NCI-H1436 (cell line): ENCODE results near the gene MOGAT2.

Experiments used
- DNase-seq: peaks from one replicate; lab custom pipeline; 2025; lab: John Stamatoyannopoulos, UW

MOGAT2 gene

DNA sequence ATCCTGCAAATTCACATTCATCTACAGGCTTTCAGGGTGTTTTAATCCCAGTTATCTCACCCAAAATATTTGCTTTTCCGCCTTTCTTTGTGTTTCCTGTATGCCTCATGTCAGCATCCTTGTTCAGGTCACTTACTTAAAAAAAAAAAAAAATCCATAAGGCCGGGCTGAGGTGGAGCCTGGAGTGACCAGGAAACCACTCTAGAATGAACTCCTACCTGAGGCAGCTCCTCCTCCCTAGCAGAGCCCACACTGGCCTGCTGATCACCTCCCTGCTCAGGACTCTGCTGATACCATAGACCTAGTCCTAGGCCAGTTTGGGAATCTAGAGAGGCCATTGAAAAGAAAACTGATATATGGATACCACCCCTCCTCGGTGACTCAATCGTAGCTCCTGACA, 42.2 kb downstream of the MOGAT2 start:
- DNase-seq: no peak

DNA sequence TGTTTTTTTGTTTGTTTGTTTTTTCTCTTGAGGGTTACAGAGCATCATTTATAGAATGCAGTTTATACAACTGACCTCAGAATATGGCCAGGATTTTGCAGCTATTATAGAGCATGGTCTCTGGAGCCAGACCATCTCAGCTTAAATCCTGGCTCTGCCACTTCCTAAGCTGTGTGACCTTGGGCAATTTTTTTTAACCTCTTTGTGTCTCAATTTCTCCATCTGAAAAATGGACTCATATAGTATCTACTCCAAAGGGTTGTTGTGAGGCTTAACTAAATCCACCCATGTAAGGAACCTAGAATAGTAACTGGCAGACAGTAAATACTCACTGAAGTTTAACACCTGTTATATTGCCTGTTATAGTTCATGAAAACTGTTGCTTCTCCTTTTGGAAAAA, 42.6 kb downstream of the MOGAT2 start:
- DNase-seq: no peak

DNA sequence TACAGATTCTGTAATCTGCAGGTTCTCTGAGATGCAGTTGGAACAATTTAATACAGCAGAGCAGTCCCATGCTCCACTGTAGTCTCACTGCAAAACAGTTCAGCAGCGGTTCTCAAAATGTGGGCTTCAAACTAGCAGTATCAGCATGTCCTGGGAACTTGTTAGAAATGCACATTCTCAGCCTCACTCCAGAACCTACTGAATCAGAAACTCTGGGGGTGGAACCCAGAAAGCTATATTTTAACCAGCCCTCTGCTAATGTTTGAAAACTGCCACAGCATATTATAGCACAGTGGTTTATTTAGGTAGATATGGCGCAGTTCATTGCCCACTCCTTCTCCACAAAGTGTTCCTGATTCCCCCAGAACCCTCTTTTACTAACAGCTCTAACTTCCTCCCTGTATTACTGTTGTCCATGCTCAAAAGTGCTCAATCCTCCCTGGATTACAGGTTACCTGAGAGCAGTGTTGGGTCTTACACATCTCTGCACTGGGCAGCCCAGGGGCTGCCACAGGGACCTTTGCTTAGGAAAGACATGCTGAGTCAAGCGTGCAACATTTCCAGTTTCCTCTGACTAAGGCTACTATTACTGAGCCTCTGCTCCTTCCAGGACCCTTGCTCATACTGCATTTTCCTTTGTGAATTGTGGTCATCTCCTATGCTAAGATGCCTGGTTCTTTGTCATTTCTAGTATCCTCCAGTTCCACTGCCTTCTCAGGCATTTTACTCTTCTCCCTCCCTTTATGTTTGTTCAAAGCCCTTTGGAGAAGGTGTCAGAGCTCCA, 43.3 kb downstream of the MOGAT2 start:
- DNase-seq: no peak

DNA sequence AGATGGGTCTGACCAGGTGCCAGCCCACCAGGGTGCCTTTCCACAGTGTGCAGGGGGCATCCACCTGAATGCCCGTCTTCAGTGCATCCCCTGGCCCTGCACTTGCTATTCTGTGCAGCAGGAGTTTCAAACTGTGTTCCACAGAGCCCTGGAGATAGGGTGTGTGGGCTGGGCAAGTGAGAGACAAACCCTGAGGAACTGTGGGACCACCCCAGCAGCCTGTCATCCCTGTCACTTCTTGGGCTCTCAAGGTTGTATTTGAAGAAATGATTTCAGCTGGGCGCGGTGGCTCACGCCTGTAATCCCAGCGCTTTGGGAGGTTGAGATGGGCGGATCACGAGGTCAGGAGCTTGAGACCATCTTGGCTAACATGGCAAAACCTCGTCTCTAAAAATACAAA, 44.5 kb downstream of the MOGAT2 start:
- DNase-seq: no peak

DNA sequence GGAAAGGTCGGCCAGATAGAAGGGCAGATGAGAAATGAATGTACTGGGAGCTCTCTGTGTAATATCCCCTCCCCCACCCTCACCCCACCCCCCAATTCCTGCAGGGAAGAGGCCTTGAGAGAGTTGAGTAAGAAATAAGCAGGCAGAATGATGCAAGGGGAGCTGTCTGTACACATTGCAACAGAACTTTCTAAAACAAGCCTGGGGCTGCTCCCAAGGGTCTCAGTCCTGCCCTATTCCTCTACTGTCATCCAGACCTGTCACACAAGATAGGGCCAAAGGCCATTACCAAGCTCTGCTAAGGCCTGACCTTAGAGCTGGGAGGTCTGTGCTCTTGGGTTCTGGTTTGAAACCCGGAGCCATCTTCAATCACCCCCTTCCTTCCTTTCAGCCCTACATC, 45.2 kb downstream of the MOGAT2 start:
- no peak for DNase-seq

DNA sequence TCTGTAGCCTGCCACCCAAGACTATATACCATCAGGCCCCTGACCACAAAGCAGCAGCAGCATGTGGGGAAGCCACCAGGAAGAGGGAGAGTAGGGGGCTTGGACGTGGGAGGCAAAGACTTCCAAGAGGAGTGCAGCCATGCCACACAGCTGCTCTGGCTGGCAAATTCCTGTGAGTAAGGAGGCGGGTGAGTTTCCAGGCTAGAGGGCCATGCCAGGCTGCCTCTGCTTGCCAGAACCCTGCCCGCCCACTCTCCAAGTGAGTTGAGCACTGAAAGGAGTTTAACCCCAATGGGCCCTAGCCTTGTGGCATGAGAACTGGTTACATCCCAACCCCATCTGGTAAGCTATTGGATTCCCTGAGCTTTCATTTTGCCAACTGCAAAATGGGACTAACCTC, 46.2 kb downstream of the MOGAT2 start:
- no peak for DNase-seq

DNA sequence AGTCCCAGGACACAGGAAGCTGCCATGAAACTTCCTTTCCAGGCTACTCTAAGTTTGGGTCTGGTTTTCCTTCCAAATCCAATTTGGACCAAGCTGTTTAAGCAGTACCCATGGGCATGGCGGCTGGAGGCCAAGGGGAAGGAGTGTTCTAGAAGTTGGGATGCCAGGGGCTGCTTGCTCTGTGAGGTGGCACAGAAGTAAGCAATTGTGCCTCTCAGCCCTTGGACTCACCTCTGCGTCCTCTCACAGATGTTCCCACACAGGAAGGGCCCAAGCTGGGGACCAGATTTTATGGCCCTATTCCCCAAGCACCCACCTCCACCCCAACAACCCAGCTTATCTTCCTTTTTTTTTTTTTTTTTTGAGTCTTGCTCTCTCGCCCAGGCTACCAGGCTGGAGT, 47.5 kb downstream of the MOGAT2 start:
- DNase-seq: no peak

DNA sequence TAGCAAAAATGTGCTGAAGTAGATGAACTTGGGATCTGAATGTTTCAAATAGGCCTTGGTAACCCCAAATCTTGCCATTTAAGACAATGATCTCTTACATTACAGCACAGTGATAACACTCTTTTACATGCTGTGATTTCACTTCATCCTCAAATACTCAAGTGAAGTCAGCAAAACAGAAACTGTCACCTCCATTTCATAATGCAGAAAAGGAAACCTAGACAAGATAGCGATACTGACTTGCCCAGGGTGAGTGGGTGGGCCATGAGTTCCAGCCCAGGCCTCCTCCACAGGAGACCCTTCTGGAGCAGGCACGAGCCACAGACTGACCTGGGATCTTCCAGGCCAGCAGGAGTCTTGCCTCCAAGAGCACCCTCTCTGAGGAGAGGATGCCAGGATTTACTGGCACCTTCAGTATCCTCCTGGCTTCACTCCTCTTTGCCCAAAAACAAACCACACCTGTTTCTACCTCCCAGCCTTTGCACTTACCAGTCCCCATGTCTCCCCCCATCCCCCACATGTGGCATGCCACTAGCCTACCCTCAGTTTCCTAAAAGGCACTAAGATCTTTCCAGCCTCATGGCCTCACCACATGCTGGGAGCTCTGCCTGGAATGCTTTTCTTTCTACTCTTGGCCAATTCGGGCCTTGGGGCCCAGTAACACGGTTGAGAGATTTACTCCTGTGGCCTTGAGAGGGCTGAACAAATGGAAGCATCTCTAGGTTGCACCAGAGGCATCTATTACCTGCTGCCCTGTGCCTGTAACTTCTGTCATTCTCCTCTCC, 49.0 kb downstream of the MOGAT2 start:
- no peak for DNase-seq

DNA sequence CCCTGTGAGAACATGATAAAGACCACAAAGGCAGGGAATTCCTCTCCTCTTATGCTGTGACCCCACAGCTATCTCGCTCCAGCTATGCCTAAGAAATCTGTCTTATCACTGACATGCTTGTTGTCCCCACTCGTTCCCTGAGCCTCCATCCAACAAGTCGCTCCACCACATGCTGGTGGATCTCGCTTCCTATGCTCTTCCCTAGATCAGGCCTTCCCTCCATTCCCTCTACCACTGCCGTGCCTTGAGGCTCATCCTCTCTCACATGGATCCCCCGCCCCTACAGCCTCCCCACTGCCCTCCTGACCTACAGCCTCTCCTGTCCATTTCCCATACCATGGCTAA, 49.6 kb downstream of the MOGAT2 start:
- no peak for DNase-seq

DNA sequence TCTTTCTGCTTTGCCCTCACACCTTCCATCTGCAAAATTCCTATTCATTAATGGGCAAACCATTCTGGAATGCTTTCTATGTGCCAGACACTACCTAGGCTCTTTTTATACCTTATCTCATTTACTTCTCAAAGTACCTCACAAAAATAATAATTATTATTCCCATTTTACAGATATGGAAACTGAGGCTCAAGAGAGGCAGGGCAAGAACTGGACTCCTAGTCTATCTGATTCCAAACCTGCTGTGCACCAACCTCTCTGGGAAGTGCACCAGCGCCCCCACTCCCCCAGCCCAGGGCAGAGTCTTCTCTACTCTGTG, 50.1 kb downstream of the MOGAT2 start:
- DNase-seq: no peak

DNA sequence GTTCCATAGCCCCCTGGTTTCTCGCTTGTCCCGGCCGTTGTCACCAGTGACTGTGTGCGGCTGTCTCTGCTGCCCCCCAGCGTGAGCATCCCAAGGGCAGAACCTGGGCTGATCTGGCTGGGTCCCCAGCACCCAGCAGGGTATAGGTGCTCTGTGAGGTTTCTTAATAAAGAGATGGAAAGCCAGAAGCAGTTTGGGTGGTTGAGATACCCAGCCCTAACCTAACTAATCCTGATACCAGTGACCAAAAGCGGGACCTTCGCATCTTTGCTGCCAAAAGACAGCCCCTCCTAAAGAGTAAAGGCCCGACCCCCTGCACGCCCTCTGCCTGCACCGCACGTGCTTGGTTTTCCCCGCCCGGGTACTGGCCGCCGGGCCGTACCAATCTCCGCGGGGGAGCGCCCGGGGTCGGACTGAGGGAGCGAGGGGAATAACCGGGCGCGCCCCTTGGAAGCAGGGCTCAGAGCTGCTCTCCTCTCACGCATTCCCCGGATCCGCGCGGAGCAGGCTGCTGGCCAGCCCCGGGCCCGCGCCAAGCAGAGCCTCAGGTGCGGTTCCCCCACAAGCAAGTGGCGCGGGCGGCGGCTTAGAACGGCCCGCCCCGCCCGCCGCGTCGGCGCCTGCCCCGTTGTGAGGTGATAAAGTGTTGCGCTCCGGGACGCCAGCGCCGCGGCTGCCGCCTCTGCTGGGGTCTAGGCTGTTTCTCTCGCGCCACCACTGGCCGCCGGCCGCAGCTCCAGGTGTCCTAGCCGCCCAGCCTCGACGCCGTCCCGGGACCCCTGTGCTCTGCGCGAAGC, 50.7 kb downstream of the MOGAT2 start, which contains the start of gene DGAT2:
Gene DGAT2, plus strand, starts transcription at position 667 of the 797 bp plus-strand sequence. CDS start 214 bp downstream, outside the sequence.
- peak; percentile 46 for DNase-seq

DNA sequence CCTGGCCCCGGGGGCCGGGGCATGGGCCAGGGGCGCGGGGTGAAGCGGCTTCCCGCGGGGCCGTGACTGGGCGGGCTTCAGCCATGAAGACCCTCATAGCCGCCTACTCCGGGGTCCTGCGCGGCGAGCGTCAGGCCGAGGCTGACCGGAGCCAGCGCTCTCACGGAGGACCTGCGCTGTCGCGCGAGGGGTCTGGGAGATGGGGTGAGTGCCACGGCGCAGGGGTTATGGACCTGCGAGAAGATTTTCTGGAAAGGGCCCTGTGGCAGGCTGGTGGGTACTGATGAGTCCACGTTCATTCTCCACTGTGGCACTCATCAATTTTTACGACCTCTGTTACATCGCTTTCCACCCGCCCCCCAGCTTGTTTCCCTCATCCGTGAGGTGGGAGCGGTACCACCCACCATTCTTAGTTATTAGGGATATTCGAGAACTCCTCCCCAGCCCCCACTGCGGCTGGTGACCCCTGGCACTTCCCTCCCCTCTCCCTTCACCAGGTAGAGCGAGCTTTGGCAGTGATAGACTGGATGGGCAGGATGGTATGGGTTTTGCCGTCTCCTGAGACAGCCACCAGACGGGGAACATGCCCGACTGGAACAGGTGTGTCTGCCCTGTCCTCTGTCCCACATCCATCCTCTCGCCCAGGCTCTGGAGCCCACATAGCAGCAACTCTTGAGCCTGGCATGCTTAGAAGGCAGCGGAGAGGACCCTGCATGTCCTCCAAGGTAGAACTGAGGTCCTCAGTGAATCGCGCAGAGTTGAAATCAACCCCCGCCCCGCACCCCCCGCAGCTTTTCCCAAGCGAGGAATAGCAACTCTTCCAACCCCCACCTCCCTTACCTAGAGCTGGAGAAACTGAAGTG, 51.5 kb downstream of the MOGAT2 start:
- no peak for DNase-seq

DNA sequence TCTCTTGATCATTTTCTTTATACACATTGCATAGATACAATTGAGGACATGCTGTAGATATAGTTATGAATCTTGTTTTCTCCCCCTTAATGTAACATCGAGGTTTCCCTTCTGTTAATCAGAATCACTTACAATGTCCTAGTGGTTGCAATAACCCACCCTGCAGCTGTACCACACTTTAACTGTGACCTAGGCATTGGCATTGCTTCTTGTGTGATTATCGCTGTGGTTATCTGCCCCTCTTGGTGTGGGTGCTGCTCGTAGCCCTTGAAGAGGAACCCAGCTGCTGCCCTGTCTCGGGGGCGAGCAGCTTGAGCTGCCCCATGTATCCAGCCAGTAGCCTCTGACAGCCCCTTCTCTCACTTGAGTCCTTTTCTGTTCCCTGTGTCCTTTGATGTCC, 52.5 kb downstream of the MOGAT2 start:
- DNase-seq: no peak

DNA sequence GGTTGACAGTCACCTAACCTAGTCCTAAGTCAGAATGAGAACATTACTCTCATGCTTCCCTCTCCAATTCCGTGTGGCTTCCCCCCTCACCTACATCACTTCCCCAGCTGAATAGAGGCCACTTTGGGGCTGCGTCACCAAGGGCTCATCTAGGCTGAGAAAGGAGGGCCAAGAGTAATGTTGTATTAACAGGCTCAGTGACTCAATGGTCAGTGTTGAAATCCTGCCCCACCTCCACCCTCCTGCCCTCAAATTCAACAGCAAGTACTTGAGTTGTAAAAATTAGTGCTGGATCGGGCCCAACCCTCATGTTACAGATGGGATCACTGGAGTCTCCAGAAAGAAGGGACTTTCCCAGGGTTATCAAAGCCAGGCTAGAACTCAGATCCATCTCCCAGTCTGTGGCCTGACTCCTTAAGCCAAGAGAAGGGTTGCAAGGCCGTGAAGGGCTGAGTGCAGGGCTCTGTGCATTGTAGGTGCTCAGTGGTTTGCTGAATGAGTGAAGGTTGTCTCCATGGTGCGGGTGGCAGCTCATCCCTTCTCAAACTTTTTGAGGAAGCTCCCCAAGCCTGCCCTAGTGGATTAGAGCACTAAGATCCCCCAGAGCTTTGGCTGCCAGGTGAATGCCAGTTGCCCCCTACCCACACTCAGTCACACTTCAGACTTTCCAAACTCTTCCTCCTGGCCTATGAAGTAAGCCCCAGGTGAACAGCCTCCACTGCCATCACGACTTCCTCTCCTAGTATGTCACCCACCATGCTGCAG, 54.2 kb downstream of the MOGAT2 start:
- no peak for DNase-seq

DNA sequence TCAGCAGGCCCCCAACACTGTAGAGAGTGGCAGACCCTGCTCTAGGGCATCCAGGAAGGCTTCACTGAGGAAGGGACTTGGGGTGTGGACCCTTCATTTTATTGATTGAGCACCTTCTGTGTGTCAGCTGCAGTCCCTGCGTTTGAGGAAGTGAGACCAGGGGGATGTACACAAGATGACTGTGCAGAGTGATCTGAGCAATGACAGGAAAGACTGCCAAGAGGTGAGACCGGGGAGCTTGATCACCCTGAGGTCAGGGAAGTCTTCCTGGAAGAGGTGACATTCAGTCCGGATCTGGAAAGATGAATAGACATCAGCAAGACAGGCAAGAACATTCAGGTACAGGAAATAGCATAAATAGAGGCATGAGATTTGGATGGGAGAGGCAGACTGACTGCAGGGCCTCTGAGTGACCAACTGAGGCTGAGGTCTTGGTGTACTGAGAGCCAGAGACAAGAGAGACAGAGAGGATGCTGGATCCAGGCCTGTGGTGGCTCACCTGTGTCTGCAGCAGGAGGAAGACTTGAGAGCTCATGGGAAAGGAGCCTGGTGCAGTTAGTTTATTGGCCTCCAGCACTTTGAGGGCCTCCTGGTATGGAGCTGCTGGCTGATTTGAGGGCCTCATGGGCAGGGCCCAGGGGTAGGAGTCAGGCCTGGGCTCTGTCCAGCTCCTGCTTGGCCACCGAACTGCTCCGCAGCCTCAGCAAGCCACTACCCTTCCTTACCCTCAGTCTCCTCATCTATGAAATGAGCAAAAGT, 56.1 kb downstream of the MOGAT2 start:
- DNase-seq: no peak

DNA sequence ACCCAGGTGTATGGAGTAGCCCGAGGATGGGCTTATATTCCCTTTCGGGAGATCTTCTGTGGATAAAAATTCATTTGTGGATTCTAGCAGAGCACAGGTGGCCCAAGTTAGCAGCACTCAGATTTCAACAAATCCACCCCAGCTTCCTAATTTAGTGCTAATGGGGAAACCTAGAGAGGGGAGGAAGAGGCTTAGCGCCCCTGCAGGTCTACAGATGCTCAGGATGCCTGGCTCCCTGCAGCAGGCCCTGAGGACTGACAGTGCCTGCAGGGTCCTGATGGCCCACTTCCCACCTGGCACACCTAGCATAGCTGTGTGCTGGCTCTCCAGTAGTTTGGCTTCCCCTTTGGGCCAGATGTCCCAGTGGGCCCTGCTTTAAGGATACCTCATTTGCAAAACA, 57.4 kb downstream of the MOGAT2 start:
- no peak for DNase-seq

DNA sequence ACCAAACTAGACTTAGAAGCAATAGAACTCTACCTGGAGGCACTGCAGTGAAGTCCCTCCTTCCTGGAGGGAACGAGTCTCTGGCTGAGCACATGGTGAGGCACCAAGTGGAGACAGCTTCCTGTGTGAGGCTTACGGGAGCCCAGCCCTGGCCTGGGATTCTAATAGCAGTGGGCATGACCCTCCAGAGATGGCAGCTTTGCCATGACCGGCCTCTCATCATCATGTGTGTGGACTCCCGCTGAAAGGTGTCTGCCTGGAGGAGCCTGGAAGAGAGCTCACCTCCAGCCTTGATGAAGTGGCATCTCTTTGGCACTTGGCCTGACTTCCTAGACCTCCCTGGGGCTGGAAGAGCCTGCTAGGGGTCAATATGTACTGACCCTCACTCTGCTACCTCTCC, 58.9 kb downstream of the MOGAT2 start:
- no peak for DNase-seq

DNA sequence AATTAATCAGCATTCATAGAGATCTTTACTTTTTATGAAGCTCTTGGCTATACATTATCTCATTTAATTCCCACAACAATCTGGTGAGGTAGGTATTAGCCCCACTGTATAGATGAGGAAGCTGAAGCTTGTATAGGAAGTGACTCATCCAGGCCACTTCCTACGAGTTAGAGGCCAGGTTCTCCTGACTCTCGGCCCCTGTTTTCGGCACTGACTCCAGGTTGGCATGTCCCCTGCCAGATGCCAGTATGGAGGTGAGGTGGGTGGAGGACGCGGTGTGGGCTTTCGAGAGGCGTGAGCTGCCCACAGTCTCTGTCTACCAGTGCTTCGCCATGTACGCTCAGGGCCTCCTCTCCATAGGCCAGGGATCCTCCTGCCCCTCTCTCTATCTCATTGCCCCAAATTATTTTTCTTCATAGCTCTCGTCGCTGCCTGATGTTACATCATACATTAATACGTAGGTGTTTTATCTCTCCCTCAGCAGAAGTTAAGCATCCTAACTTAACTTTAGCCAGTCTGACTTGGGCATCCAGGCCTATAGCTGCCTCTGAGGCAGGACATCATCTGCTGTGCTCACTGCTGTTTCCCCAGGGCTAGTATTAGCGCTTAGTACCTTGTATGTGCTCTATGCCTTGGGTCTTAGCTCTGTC, 59.9 kb downstream of the MOGAT2 start:
- no peak for DNase-seq

DNA sequence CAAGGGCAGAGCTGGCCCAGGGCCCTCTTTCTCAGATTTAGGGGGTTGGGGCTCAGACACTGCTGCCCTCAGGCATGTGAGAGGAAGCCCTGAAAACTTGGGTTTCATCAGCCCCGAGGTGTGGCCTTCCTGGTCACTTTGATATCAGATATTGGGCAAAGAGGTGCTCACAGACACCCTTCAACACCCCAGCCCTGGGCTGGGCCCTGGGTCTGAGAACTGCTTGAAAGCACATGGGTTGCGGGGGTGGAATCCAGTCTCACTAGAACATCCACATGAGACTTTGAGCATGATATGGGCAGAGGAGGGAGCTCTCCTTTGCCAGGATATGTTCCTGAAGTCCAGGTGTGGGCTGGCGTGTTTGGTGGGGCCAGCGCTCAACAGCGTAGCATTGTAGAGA, 61.3 kb downstream of the MOGAT2 start:
- no peak for DNase-seq

DNA sequence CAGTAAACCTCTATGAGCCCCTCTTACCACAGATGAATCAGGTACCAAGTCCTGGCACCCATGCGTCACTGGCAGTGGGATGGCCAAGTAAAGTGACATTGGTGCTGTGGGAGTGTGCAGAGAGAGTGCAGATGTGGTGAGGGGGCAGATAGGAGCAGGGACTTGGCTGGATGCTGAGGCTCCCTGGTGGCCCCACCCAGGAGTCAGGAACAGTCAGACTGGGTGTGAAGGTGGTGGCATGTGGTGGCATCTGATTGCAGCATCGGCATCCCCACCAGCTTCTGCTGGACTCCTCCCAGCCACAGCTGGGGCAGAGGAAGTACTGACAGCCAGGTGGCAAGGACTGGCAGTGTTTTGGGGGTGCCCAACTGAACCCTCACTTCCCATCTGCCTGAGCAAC, 62.3 kb downstream of the MOGAT2 start:
- DNase-seq: no peak
